GM12878 (cell line): ENCODE data around the gene BMP7.

ENCODE experiments used
- ATF7 ChIP-seq: fragments of 450-650 bp; IDR thresholded peaks from 2 replicates; pipeline ENCODE4 v1.6.1; 2016; ENCODE audit warnings: low read depth, mild to moderate bottlenecking
- ELK1 ChIP-seq: IDR thresholded peaks from 2 replicates; pipeline ENCODE4 v1.6.1; 2012; ENCODE audit warnings: low read depth, low read length, improper control_type of control experiment
- HDAC2 ChIP-seq: fragments of 200-600 bp; sonication (generic); IDR thresholded peaks from 2 replicates; pipeline ENCODE4 v1.6.1; 2017
- JUND ChIP-seq: IDR thresholded peaks from 2 replicates; pipeline ENCODE4 v1.6.1; 2012; ENCODE audit warnings: low read depth, mild to moderate bottlenecking, low read length, improper control_type of control experiment, moderate library complexity
- NFIC ChIP-seq: IDR thresholded peaks from 2 replicates; pipeline ENCODE4 v1.6.1; 2012; ENCODE audit warnings: low read depth, mild to moderate bottlenecking, inconsistent platforms, low read length, moderate library complexity
- NR2C1 ChIP-seq: fragments of 450-650 bp; IDR thresholded peaks from 2 replicates; pipeline ENCODE4 v1.6.1; 2017; ENCODE audit warnings: antibody characterized with exemption, mild to moderate bottlenecking, moderate library complexity
- POLR2A ChIP-seq: IDR thresholded peaks from 2 replicates; pipeline ENCODE4 v1.6.1; 2011; ENCODE audit warnings: low read depth, mild to moderate bottlenecking, low read length
- POLR2AphosphoS5 ChIP-seq: IDR thresholded peaks from 2 replicates; pipeline ENCODE4 v1.6.1; 2011; ENCODE audit warnings: mild to moderate bottlenecking, low read length, inconsistent platforms
- RAD21 ChIP-seq: IDR thresholded peaks from 2 replicates; pipeline ENCODE4 v1.6.1; 2011; ENCODE audit warnings: mild to moderate bottlenecking, low read depth, low read length, moderate library complexity; ENCODE audit not compliant: insufficient read depth
- TAF1 ChIP-seq: IDR thresholded peaks from 2 replicates; pipeline ENCODE4 v1.6.1; 2011; ENCODE audit warnings: mild to moderate bottlenecking, low read depth, low read length, borderline replicate concordance
- ZBTB33 ChIP-seq: fragments of 450-650 bp; IDR thresholded peaks from 2 replicates; pipeline ENCODE4 v1.6.1; 2017; ENCODE audit warnings: mild to moderate bottlenecking
- ZNF207 ChIP-seq: fragments of 450-650 bp; IDR thresholded peaks from 2 replicates; pipeline ENCODE4 v1.6.1; 2014; ENCODE audit warnings: antibody characterized with exemption, mild to moderate bottlenecking, borderline replicate concordance
- ZNF274 ChIP-seq: IDR thresholded peaks from one replicate; pipeline ENCODE4 v1.8.0; 2011; ENCODE audit not compliant: insufficient read length, insufficient read depth

- TF ChIP-seq POLR2AphosphoS5 (no peak), ATF7 (no peak), HDAC2 (no peak), NR2C1 (no peak), TAF1 (no peak), ZNF274 (no peak), POLR2A (no peak), ELK1 (no peak), ZNF207 (no peak), JUND (no peak), RAD21 (no peak), ZBTB33 (no peak), NFIC (no peak)
These were observed 113.9 kb downstream of the BMP7 start for GRCh38 chr20:57152557-57152956.
